Measurements from ENCODE around the gene SFMBT2. TPM values are rescaled to one million over a fixed set of nuclear protein-coding genes. Genes with fewer than 3 reads are reported as not detected.
"Not testable (repeated sequence)": the region's sequence is repeated elsewhere in the genome, so short reads cannot be mapped to it uniquely, and the experiment has no call there.

SFMBT2 gene
- total RNA-seq, 1 experiment from 2014 or later, result 0.02 TPM

DNA sequence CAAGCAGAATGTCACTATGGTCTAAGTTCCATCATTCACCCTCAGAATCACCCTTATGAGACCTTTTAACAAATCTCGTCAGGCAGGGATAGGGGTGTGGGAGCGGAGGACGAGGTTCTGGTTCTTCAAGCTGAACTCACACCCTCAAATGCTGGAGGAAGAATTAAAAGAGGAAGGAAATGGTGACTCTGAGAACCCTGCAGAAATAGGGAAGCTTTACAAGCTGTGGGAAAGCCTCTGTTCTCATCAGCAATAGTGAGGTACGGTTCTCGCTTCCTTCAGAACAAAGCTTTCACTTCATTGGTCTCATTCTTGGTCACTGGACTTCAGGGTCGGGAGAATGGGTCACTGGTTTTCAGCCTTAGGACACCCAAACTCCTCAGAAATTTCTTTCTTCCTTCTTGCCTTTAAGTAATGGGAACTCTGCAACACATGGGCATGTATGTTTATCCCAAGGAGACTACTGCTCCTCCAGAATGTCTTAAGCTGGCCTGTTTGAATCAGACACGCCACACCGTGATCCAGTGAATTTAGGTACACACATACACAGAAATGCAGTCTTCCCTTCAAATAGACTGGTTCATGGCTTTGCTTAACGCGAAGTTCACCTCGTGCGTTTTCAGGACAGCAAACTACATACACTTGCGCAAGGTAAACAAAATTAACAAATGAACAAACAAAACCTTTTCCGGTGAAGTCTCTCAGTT lies 226.0 kb downstream of the SFMBT2 start:
- no peaks in the 10 kb centered on the region for H4K20me1 ChIP-seq (ENCODE audit: insufficient read depth)
- H2AFZ ChIP-seq (ENCODE audit: low read depth, low read length, poor library complexity, severe bottlenecking), result no peak overlapping the region
- ChIA-PET CTCF (no interaction called here), POLR2A (no interaction called here), RAD21 (ENCODE audit: low non-redundant PET in 1 of 2, low total read pairs in 2 of 2, uncharacterized antibody in 2 of 2, unreplicated experiment in 2 of 2) (no interaction called here)
- no peaks in the 10 kb centered on the region for H3K4me1 ChIP-seq (ENCODE audit: control insufficient read depth in 1 of 2, insufficient read depth in 2 of 2, low read length in 2 of 2)
- no peak for DNase-seq (ENCODE audit: low read depth, low spot score)
- no peaks in the 10 kb centered on the region for H3K36me3 ChIP-seq (ENCODE audit: control insufficient read depth in 1 of 2, insufficient read depth in 2 of 2, low read length in 2 of 2)
- no peak for ATAC-seq
- TF ChIP-seq EZH2 (IDR thresholded peaks at IDR 0.05), result no peak
- TF ChIP-seq, protein P1, sequence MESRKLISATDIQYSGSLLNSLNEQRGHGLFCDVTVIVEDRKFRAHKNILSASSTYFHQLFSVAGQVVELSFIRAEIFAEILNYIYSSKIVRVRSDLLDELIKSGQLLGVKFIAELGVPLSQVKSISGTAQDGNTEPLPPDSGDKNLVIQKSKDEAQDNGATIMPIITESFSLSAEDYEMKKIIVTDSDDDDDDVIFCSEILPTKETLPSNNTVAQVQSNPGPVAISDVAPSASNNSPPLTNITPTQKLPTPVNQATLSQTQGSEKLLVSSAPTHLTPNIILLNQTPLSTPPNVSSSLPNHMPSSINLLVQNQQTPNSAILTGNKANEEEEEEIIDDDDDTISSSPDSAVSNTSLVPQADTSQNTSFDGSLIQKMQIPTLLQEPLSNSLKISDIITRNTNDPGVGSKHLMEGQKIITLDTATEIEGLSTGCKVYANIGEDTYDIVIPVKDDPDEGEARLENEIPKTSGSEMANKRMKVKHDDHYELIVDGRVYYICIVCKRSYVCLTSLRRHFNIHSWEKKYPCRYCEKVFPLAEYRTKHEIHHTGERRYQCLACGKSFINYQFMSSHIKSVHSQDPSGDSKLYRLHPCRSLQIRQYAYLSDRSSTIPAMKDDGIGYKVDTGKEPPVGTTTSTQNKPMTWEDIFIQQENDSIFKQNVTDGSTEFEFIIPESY (IDR thresholded peaks at IDR 0.05; ENCODE audit: extremely low read depth, insufficient replicate concordance, low read length), result no peak
- TF ChIP-seq EGR1 (IDR thresholded peaks at IDR 0.05; ENCODE audit: low read depth), result no peak
- TF ChIP-seq SIN3A (IDR thresholded peaks at IDR 0.05; ENCODE audit: low read depth), result no peak
- H3K27ac ChIP-seq (ENCODE audit: low read depth, low read length), result no peak overlapping the region
- 0 out of 2 replicates have a peak, but pooled peaks cover 6% of the 10 kb centered on the region for H3K27me3 ChIP-seq (ENCODE audit: insufficient read depth, low read length)
- H3K9me3 ChIP-seq (ENCODE audit: control insufficient read depth in 1 of 2, insufficient read depth in 1 of 2, low read depth in 1 of 2, low read length in 2 of 2), result no peaks in the 10 kb centered on the region
- H3K9me2 ChIP-seq (ENCODE audit: insufficient read depth), result no peaks in the 10 kb centered on the region
- no peak overlapping the region for H3K9ac ChIP-seq (ENCODE audit: low read length)
- no TSS peak for BruUV-seq (replicated peaks)
- intact Hi-C loops (cut with micrococcal nuclease), result no loop called here
- H3K4me3 ChIP-seq (replicated peaks in 1 of 2; ENCODE audit: low read depth in 1 of 2, low read length in 2 of 2), result no peak overlapping the region
- H3K4me2 ChIP-seq (ENCODE audit: low read length), result no peak overlapping the region
- no peaks in the 10 kb centered on the region for H3K79me2 ChIP-seq (ENCODE audit: insufficient read depth, low read length)

DNA sequence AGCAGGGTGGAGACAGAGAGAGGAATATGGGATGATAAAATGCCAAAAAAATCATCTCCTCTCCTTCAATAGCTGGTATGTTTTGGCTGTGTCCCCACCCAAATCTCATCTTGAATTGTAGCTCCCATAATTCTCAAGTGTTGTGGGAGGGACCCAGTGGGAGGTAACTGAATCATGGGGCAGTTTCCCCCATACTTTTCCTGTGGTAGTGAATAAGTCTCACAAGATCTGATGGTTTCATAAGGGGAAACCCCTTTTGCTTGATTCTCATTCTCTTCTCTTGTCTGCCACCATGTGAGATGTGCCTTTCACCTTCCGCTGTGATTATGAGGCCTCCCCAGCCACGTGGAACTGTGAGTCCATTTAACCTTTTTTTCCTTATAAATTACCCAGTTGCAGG lies 226.7 kb downstream of the SFMBT2 start:
- H3K4me2 ChIP-seq (ENCODE audit: low read length); POLR2A ChIA-PET; H4K20me1 ChIP-seq (ENCODE audit: insufficient read depth); H3K79me2 ChIP-seq (ENCODE audit: insufficient read depth, low read length); H3K27me3 ChIP-seq (ENCODE audit: insufficient read depth, low read length); intact Hi-C loops (cut with micrococcal nuclease); H3K9me2 ChIP-seq (ENCODE audit: insufficient read depth); H2AFZ ChIP-seq (ENCODE audit: low read depth, low read length, poor library complexity, severe bottlenecking); CTCF ChIA-PET; H3K9me3 ChIP-seq (ENCODE audit: control insufficient read depth in 1 of 2, insufficient read depth in 1 of 2, low read depth in 1 of 2, low read length in 2 of 2); ATAC-seq; RAD21 ChIA-PET (ENCODE audit: low non-redundant PET in 1 of 2, low total read pairs in 2 of 2, uncharacterized antibody in 2 of 2, unreplicated experiment in 2 of 2); DNase-seq (ENCODE audit: low read depth, low spot score); H3K4me3 ChIP-seq (replicated peaks in 1 of 2; ENCODE audit: low read depth in 1 of 2, low read length in 2 of 2); BruUV-seq (replicated peaks); H3K9ac ChIP-seq (ENCODE audit: low read length); H3K4me1 ChIP-seq (ENCODE audit: control insufficient read depth in 1 of 2, insufficient read depth in 2 of 2, low read length in 2 of 2); H3K36me3 ChIP-seq (ENCODE audit: control insufficient read depth in 1 of 2, insufficient read depth in 2 of 2, low read length in 2 of 2); H3K27ac ChIP-seq (ENCODE audit: low read depth, low read length): not testable (repeated sequence)

DNA sequence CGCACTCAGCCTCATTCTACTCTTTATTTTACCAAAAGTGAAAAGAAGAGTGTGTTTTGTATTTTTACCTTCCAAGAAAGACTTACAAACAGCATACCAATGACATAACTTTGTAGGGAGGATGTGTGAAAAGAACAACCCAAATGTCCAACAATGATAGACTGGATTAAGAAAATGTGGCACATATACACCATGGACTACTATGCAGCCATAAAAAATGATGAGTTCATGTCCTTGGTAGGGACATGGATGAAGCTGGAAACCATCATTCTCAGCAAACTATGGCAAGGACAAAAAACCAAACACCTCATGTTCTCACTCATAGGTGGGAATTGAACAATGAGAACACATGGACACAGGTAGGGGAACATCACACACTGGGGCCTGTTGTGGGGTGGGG lies 228.5 kb downstream of the SFMBT2 start:
- ATAC-seq; H2AFZ ChIP-seq (ENCODE audit: low read depth, low read length, poor library complexity, severe bottlenecking); H3K27me3 ChIP-seq (ENCODE audit: insufficient read depth, low read length); H3K27ac ChIP-seq (ENCODE audit: low read depth, low read length); BruUV-seq (replicated peaks); H3K4me2 ChIP-seq (ENCODE audit: low read length); POLR2A ChIA-PET; H3K9ac ChIP-seq (ENCODE audit: low read length); RAD21 ChIA-PET (ENCODE audit: low non-redundant PET in 1 of 2, low total read pairs in 2 of 2, uncharacterized antibody in 2 of 2, unreplicated experiment in 2 of 2); DNase-seq (ENCODE audit: low read depth, low spot score); H3K9me2 ChIP-seq (ENCODE audit: insufficient read depth); H3K36me3 ChIP-seq (ENCODE audit: control insufficient read depth in 1 of 2, insufficient read depth in 2 of 2, low read length in 2 of 2); H3K9me3 ChIP-seq (ENCODE audit: control insufficient read depth in 1 of 2, insufficient read depth in 1 of 2, low read depth in 1 of 2, low read length in 2 of 2); intact Hi-C loops (cut with micrococcal nuclease); H3K4me1 ChIP-seq (ENCODE audit: control insufficient read depth in 1 of 2, insufficient read depth in 2 of 2, low read length in 2 of 2); H3K79me2 ChIP-seq (ENCODE audit: insufficient read depth, low read length); H4K20me1 ChIP-seq (ENCODE audit: insufficient read depth); H3K4me3 ChIP-seq (replicated peaks in 1 of 2; ENCODE audit: low read depth in 1 of 2, low read length in 2 of 2); CTCF ChIA-PET: not testable (repeated sequence)

All from HCT116 (cell line).